Hepatic stellate cell (primary cell): ENCODE results near the gene MAN1A2.

ENCODE experiments used
- DNase-seq: peaks from one replicate; pipeline ENCODE4 v3.0.0; 2011; ENCODE audit warnings: low spot score

MAN1A2 gene

DNA sequence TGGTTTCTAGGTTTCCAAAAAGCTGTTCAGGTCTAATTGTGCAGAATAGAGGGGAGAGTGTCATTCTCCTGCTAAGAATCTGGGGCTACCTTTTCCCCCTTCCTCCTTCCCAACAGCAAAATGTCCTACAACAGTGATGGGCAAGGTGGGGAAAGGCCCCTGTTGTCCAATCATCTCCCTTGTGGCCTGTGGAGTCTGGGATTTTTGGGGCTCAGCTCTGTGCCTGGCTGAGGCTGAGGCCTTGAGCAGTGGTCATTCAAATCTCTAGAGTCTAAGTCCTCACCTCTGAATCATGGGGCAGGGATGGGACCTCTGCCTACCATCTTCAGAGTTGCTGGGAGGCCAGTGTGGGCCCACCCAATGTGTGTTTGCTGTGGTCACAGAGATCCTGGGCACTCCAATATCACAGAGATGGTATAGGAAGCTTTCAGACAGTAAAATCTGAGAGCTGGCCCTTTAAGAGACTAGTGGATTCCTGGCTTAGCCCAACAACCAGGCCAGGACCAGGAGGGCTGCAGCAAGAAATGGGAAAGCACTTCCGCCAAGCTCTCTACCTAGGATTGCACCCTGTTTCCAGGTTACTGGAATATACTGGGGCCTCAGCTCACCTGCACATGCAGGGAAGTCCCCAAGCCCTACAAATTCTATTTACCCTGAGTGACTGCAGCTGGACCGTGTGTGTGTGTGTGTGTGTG is 210.1 kb downstream of the MAN1A2 start:
- DNase-seq: no peak

DNA sequence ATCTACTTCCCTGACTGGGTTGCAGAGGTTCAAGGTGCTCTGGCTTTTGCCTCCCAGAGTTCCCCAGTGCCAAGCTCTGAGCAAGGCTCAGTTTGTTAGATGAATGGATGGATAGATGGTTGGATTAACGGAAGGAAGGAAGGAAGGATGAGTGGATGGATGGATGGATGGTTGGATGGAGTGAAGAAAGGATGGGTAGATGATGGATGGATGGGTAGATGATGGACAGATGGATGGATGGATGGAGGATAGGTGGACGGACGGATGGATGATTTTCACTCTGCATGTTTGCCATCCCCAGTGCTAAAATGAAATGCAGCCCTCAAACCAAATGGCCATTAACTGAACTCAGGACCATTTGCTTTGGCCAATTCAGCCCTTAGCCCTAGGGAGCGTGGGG is 211.2 kb downstream of the MAN1A2 start:
- no peak for DNase-seq
